ENCODE measurements around the gene DMD.

DMD gene

DNA sequence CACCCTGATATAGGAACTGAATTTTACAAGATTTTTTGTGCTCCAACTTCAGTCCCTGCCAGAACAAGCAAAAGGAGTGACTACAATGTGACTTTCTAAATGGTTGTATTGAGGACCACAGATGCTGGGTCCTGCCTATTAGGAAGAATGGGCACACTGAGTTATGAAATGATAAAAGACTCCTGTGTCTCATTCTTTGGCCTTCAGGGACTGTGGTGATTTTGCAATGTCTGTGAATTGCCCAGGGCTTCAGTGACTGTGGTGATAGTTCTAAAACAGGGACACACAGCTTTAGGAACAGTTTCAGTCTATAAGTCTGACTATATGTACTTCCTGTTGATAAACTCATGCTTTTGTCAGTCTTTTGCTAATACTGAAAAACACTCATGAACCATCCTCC lies 210.2 kb downstream of the DMD start:
- no peak for DNase-seq (ENCODE audit: low read depth)
- TF ChIP-seq, protein P1, sequence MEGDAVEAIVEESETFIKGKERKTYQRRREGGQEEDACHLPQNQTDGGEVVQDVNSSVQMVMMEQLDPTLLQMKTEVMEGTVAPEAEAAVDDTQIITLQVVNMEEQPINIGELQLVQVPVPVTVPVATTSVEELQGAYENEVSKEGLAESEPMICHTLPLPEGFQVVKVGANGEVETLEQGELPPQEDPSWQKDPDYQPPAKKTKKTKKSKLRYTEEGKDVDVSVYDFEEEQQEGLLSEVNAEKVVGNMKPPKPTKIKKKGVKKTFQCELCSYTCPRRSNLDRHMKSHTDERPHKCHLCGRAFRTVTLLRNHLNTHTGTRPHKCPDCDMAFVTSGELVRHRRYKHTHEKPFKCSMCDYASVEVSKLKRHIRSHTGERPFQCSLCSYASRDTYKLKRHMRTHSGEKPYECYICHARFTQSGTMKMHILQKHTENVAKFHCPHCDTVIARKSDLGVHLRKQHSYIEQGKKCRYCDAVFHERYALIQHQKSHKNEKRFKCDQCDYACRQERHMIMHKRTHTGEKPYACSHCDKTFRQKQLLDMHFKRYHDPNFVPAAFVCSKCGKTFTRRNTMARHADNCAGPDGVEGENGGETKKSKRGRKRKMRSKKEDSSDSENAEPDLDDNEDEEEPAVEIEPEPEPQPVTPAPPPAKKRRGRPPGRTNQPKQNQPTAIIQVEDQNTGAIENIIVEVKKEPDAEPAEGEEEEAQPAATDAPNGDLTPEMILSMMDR (IDR thresholded peaks at IDR 0.05; ENCODE audit: low read depth, low read length, missing control alignments) = no peak
- H3K4me3 ChIP-seq (ENCODE audit: low read depth, low read length) = no peak overlapping the region

DNA sequence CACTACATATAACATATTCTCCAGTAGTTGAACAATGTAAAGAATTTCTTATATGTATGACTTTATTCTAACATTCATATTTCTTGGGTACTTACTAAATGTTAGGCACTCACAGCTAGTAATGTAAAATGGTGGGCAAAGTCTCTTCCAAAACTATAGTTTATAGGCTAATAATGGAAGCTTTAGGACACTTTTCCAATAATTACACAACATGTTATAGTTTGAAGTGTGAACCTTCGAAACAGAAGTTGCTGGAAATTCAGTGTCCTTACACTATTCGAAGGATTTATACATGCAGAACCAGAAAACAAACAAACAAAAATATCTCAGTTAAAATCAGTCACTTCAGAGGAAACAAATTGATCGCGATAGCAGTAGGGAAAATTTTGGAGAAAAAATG lies 212.6 kb downstream of the DMD start:
- no peak for DNase-seq (ENCODE audit: low read depth)
- TF ChIP-seq, protein P1 (IDR thresholded peaks at IDR 0.05; ENCODE audit: low read depth, low read length, missing control alignments) = no peak
- no peak overlapping the region for H3K4me3 ChIP-seq (ENCODE audit: low read depth, low read length)

DNA sequence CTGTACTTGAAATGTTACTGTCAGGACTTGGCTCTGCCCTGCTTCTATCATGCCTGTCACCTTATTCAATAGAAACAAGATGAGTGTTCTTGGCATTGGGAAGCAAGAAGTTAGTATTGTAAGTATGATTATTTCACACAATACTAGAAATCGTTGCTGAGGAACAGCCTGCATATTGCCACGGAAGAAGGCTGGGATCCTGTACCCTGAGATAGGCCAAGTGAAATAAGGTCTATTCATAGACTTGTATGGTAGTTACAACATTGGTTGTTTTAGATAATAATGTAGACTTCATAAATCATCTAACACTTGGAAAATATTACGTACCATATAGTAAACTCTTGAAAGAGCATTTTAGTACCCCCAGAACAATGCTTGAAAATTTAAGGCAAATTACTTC lies 215.9 kb downstream of the DMD start:
- TF ChIP-seq, protein P1 (IDR thresholded peaks at IDR 0.05; ENCODE audit: low read depth, low read length, missing control alignments) = no peak
- no peak overlapping the region for H3K4me3 ChIP-seq (ENCODE audit: low read depth, low read length)
- DNase-seq (ENCODE audit: low read depth) = no peak

DNA sequence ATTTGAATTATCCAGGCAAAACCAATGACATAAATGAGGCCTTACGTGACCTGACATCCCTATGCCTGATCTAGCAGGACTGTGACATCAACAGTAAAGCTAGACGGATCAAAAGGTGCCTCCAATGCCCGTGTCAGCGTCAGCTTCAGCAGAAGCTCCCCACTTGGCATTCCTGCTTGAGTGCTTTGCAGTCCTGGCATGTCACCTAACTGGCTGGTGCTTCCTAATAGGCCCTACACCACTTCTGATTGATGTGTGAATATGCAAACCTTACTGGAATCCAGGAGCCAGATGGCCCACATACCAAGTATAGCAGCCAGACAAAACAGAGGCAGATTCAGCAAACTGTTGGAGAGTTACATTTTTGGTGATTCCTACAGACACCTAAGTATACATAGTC lies 224.2 kb downstream of the DMD start:
- H3K4me3 ChIP-seq (ENCODE audit: low read depth, low read length) = no peak overlapping the region
- TF ChIP-seq, protein P1 (IDR thresholded peaks at IDR 0.05; ENCODE audit: low read depth, low read length, missing control alignments) = no peak
- no peak for DNase-seq (ENCODE audit: low read depth)

DNA sequence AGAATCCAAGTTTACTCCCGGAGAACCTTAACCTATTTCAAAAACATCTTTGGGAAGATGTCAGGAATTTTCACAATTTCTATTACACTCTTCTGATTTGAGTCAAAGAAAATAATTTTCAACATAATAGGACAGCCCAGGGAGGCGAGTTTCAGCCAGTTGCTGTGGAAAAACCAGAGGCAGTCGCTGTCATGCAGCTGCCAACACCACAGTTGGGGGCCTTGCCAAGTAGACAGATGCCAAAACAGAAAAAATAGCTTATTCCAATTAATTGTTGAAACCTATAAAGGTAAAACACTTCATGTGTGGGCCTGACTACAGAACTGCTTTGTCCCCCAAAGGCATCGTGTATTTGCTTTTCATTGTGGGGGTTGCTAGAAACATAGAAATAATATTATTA lies 225.8 kb downstream of the DMD start:
- no peak overlapping the region for H3K4me3 ChIP-seq (ENCODE audit: low read depth, low read length)
- TF ChIP-seq, protein P1 (IDR thresholded peaks at IDR 0.05; ENCODE audit: low read depth, low read length, missing control alignments) = no peak
- no peak for DNase-seq (ENCODE audit: low read depth)

DNA sequence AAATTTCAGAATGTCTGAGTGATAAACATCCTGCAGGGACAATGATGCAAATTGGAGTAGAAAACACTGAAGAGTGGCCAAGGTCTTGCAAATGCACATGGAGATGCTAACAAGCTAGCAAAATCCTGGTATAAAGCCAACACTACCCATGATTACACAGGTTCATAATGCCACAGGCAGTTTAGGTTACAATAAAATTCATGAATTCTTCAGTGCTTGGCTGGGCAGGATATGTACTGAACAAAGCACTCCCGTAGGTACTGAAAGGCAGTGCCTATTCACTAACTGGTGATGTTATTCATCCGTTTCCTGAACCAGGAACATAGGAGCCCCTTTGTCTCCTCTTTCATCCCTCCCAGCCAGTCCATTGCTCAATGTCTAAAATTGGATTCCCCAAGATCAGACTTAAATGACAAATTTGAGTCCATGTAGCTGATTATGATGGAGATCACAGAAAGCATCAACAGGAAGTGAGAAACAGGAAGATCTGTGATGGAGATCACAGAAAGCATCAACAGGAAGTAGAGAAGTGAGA lies 244.5 kb downstream of the DMD start:
- DNase-seq (ENCODE audit: low read depth) = no peak
- TF ChIP-seq, protein P1 (IDR thresholded peaks at IDR 0.05; ENCODE audit: low read depth, low read length, missing control alignments) = no peak

DNA sequence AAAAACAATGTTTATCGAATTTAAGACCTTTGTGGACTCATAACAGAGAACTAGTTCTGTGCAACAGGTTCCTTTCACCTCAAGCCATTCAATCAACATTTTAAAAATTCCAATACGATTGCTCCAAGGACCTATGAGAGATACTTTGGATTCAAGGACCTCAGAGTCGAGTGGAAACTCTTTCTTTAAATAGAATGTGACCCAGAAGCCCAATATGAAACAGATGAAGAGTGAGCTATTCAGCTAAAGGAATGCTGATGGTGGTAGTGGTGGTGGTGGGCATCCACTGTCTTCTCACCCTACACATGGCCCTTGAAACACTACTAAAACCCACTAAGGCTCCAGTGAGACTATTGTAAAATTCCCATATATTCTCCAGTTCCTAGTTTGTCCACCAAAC lies 257.2 kb downstream of the DMD start:
- no peak overlapping the region for H3K4me3 ChIP-seq (ENCODE audit: low read depth, low read length)
- DNase-seq (ENCODE audit: low read depth) = no peak
- TF ChIP-seq, protein P1 (IDR thresholded peaks at IDR 0.05; ENCODE audit: low read depth, low read length, missing control alignments) = no peak

More for the DNA sequence above, 244.5 kb downstream of the DMD start:
- H3K4me3 ChIP-seq (ENCODE audit: low read depth, low read length) = no peak overlapping the region

All from GM12864 (cell line).